Thyroid gland (tissue), 4 donors: Measurements from ENCODE around the gene LENG9.

ENCODE experiments used
- POLR2A ChIP-seq, 2 donors: fragments of 450-650 bp; IDR thresholded peaks; one replicate each; pipeline ENCODE4 v1.6.1; 2017; ENCODE audit warnings: antibody characterized with exemption in 2 of 2, mild to moderate bottlenecking in 2 of 2, moderate library complexity in 1 of 2
- TF ChIP-seq, protein P1 (sequence below), 6 experiments: fragments of 200-600 bp in 3 of 6; fragments of 450-650 bp in 3 of 6; sonication (generic) in 3 of 6; IDR thresholded peaks; one replicate each; pipeline ENCODE4 v1.5.1; 2016 to 2019; ENCODE audit warnings: antibody characterized with exemption in 6 of 6, mild to moderate bottlenecking in 2 of 6, inconsistent platforms in 1 of 6, moderate library complexity in 1 of 6

DNA sequence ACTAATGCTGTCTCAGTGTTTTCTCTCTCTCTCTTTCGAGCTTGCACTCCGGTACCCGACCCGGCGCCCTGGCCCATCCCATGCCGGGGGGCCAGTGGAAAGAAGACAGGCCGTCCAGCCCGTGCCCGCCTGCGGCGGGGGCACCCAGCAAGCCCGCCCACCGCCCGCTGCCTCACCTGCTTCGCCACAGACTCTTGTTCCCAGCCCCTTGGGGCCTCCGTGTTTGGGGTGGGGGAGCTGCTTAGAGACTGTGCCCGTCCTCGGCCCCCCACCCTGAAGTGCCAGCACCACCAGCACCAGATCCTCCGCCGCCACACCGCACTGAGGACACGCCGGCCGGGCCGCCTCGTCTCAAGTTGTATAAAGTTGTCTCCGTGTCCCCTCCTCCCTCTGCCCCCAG lies 2.4 kb downstream of the LENG9 start:
- TF ChIP-seq, protein P1, sequence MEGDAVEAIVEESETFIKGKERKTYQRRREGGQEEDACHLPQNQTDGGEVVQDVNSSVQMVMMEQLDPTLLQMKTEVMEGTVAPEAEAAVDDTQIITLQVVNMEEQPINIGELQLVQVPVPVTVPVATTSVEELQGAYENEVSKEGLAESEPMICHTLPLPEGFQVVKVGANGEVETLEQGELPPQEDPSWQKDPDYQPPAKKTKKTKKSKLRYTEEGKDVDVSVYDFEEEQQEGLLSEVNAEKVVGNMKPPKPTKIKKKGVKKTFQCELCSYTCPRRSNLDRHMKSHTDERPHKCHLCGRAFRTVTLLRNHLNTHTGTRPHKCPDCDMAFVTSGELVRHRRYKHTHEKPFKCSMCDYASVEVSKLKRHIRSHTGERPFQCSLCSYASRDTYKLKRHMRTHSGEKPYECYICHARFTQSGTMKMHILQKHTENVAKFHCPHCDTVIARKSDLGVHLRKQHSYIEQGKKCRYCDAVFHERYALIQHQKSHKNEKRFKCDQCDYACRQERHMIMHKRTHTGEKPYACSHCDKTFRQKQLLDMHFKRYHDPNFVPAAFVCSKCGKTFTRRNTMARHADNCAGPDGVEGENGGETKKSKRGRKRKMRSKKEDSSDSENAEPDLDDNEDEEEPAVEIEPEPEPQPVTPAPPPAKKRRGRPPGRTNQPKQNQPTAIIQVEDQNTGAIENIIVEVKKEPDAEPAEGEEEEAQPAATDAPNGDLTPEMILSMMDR (IDR thresholded peaks at IDR 0.05), result no peak
- no peak for TF ChIP-seq POLR2A (IDR thresholded peaks at IDR 0.05)
